Stimulated activated CD4-positive, alpha-beta T cell treated with anti-CD3 and anti-CD28 coated beads, Interleukin-15, amount 100 ng/mL, for 24 hours (primary cell): ENCODE measurements around the gene RAP1A.

Experiments used
- DNase-seq: peaks from one replicate; pipeline ENCODE4 v3.0.0-alpha.2; 2020

Gene RAP1A

DNA sequence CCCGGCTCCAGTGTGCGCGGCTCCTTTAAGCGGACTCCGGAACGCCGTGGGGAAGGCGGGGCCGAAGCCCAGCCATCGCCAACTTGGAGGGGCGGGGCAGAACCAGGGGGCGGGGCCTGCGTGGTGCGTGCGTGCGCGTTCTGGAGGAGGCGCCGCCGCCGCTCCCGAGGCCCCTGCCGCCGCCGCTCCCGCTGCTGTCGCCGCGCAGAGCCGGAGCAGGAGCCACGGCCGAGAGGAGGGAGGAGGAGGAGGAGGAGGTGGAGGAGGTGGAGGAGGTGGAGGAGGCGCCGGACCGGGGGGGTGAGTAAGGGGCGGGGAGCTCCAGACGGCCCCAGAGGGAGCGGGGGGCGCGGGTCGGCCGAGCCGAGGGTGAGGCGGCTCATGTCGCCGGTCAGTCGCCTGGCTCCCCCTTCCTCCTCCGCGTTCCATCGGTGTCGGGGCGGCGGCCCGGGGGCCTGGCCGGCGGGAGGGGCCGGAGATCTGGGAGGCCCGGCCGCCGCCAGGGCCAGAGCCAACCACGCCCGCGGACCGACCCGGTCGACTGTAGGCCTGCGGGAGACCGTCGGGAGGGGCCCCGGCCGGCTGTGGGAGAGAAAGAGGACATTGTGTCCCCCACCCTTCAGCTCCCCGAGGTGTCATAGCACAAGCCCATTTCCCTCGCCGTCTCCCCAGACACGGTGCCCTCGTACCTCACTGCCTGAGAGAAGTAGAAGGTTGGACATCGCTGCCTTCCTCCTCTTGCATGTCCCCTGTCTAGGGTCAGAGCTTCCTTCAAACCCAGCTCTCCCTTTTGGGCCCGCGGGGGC lies at the start of gene RAP1A:
RAP1A (plus strand) TSS at position 155 of the 806 bp plus-strand sequence. CDS start 71,572 bp downstream, outside the sequence.
- DNase-seq = peak; percentile 97

DNA sequence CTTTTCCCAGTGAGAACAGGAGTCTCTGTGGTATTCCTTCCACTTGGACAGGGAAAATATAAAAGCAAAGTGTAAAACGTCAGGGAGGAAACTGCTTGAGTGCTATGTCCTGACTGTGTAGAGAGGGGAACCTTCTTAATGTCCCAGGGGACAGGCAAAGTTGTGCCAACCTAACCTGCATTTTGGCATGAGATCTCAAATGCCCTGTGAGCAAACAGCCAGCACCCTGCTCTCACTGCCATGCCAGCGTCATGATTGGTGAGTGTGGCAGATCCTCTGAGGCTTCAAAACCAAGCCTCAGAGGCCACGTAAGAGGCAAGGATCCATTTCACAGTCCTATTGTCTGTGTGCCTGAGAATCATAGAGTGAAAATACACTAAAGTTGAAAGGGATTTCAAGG lies 49.7 kb upstream of the RAP1A start:
- DNase-seq = no peak

DNA sequence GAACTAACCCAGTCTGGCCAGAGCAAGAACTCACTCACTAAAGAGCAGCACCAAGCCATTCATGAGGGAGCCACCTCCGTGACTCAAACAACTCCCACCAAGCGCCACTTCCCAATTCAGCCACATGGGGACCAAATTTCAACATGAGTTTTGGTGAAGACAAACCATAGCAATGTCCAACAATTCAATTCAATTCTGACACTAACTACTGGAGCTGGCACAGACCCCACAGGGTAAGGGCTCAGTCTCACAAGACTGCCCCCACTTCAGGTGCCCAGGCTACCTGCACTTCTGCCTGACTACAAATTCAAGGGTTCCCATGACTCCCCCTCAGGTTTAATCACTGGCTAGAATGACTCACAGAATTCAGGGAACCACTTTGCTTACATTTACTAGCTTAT lies 48.8 kb upstream of the RAP1A start:
- DNase-seq = peak; percentile 49

DNA sequence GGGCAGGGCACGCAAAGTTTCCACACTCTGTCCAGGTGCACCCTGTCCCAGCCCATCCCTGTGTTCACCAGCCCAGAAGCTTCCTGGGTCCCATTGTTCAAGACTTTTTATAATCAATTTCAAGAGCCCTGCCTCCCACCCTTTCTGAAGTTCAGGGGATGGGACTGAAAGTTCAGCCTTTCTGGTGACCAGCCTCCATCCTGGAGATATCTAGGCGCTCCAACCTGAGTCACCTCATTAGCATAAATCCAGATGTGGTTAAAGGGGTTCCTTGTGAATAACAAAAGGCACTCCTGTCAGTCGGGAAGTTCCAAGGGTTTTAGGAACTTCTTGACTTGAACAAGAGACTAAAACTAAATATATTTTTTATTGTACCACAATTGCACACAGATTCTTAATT lies 48.4 kb upstream of the RAP1A start:
- no peak for DNase-seq

DNA sequence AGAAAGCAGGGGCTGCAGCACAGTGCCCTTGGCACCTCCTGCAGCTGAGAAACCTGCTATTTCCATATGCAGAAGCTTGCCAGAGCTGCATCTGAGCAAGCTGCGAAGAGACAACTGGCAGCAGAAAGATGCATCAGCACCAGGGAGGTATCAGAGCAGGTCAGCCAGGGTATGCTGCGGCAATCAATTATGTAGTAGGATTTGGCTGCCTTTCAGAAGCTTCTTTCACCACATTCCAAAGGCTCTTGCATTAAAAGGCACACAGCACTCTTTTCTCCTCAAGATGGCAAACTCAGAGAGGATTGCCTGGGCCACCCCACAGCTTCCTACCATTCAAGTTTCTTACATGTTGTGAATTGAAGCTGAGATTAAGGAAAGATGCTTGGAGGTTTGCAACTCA lies 47.6 kb upstream of the RAP1A start:
- DNase-seq = no peak

DNA sequence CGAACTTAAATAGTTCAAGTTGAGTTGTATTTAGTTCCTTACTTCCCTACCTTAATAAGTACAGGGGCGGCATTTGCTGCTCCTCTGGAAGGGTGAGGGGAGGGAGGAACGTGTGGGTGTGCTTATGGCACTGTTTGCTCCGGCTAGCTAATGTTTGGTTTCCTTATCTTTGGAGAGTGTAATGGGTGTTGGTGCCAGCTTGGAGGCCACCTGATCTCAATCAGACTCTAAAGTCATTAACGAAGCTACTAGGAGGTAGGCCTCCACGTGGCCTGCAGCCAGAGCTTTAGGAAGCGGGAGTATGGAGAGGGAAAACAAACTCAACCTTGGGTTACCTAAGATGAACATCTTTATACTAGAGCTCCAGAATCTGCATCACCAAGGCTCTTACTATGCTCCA lies 43.0 kb upstream of the RAP1A start:
- no peak for DNase-seq

DNA sequence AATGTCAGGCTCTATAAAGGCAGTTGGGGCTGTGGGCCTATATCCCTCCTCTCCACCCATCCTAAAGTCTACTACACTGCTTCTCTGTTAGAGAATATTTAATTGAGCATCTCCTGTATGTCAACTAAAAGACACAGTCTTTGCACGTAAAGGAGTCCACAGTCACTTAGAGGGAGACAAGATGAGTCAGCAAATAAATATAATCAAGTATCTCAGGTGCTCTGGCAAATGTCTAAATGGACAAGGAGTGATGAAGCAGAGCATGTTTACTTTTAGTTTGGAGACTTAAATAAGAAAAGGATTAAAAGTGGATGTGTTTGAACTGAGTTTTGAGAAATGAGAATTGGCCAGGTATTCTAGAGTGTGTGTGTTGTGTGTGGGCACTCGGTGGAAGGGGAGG lies 41.8 kb upstream of the RAP1A start:
- DNase-seq = no peak

DNA sequence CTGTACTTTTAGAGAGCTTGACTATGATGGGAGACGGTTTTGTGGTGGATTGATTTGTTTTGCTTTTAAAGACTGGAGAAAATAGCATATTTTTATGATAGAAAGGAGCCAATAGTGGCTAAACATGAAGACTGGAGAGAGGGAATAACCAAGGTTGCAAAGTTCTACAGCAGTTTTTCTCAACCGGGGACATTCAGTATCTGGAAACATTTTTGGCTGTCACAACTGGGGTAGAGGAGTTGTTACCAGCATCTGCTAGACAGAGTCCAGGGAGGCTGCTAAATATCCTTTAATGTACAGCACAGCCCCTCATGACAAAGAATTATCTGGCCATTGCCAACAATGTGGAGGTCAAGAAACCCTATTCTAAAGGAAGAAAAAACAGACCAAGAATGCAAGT lies 38.4 kb upstream of the RAP1A start:
- no peak for DNase-seq

DNA sequence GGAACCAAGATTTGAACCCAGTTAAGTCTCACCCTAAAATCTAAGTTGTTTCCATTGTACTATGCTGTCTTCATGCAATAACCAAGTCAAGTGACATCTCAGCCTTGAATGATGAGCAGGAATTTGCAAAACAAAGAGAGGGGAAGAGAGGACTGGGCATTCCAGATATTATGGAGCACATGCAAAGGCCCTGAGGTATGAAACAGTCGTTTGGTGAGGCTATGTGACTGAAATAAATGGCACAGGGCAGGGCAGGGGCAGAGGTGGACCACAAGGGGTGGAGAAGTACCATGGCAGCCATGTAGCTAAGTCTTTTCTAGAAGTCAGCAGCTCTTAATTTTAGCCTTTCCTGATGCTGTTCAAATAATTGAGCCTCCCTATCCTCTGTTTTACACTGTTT lies 37.6 kb upstream of the RAP1A start:
- DNase-seq = no peak

DNA sequence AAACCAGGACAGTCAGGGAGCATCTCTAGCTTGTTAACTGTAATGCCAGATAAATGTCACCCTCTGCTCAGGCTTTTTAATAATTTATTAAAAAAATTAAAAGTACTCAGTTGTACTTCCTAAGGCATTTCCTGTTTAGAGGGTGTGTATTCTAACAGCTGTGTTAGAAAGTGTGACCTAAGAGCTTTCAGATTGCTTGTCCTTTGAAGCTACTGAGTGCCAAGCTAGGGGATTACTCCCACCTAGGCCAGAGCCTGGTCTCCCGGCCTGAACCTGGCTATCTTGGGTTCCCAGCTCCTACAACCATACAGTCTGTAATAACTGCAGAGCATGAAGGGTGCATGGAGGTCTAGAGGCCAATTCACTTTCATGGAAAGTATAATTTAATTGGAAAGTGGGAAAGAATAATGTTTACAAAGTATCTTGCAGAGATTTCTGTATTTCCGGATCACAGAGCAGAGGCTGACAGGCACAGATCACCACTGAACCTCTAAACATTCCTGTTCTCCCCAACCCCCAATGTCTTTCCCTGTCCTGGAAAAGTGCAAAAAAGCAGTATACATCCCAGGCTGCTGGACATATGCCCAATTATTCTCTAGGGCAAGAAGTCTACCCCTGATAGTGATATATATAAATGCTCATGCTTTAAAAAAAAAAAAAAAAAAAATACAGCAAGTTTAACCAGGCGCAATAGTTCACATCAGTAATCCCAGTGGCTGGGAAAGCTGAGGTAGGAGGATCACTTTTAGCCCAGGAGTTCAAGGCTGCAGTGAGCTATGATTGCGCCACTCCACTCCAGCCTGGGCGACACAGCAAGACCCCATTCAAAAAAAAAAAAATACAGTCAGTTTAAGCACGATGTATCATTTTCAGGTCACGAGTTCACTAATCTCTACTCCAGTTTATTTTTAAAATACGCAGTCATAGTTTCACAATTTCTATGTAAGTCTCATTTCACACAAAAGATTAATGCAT lies 36.7 kb upstream of the RAP1A start:
- no peak for DNase-seq

DNA sequence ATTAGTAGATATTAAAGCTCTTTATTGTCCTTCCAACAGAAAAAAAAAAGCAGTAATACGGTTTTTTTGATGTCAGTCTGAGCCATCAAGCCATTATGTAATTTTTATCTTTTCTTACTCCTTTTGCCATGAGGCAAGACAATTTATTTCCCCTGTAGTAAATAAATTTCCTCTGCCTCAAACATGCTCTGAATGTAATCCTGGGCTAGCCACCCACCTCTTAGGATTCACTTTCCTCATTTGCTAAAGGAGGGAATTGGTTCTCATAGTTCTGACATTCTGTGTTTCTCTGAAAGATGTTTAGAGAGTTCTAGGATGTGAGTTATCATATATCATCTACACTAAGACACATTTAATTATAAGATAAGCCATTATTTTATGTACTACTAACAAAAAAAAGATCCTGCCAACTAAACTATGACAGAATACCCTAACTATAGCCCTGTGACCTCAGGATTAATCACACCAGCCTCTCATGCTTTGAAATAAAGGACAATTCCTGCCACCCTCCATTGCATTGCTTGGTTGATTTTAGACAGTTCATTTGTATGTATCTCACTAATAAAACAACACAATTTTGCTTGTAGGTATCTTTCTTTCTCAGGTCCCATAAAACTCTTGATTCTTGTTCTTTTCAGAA lies 34.0 kb upstream of the RAP1A start:
- no peak for DNase-seq

DNA sequence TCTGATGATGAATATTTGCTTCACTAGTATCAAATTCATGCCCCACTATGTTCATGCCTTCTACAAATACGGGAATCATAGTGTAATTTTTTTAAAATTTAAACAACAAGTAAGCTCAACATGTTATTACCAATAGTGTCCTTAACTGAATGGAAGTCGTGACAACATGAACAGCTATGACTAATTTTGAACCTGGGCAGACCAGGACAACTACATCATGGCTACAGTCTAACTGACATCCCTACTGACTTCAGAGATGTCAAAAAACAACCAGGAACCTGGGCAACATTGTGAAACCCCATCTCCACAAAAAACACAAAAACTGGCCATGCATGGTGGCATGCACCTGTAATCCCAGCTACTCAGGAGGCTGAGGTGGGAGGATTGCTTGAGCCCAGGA lies 33.5 kb upstream of the RAP1A start:
- DNase-seq = no peak

DNA sequence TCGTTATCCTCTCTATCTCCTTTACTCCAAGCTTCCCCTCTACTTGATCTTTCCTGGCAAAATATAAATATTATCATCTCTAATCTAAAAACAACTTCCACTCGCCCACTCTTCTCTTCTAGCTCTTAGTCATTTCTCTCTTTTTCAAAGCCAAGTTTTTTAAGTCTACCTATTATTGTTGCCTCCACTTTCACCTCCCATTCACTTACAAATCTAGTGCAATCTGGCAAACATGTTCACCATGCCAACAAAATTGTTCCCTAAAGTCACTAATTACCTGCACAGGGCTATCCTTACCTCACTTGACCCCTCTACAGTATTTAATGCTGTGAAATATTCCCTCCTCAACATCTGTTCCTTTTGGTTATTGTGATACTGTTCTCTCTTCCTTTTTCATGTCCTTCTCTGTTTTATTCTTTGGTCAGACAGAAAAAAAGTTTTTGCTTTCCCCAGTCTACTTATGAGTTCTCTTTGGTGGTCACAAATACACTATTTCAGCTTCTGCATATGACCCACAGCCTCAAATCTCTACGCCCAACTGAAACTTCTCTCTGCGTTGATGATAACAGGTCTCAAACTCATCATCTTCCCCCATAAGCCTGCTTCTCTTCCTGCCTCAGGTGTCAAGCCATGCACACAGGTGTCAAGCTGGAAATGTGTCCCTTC lies 31.9 kb upstream of the RAP1A start:
- DNase-seq = no peak

DNA sequence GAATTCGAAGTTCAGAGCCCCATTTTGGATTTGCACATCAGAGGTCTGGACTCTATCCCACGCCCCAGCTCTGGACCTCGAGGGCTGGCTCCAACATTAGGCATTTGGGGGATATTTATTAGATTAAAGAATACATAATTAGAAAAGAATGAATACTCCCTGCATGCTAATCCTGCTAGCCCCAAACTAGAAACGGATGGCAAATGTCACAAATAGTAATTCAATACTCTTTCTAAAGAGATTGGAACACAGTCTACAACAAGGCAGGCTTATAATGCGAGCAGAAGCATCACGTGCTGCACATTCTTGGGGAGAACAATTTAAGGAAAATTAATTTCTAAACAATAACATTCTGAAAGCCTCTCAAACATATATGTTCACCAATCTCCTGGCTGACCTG lies 27.7 kb upstream of the RAP1A start:
- no peak for DNase-seq

DNA sequence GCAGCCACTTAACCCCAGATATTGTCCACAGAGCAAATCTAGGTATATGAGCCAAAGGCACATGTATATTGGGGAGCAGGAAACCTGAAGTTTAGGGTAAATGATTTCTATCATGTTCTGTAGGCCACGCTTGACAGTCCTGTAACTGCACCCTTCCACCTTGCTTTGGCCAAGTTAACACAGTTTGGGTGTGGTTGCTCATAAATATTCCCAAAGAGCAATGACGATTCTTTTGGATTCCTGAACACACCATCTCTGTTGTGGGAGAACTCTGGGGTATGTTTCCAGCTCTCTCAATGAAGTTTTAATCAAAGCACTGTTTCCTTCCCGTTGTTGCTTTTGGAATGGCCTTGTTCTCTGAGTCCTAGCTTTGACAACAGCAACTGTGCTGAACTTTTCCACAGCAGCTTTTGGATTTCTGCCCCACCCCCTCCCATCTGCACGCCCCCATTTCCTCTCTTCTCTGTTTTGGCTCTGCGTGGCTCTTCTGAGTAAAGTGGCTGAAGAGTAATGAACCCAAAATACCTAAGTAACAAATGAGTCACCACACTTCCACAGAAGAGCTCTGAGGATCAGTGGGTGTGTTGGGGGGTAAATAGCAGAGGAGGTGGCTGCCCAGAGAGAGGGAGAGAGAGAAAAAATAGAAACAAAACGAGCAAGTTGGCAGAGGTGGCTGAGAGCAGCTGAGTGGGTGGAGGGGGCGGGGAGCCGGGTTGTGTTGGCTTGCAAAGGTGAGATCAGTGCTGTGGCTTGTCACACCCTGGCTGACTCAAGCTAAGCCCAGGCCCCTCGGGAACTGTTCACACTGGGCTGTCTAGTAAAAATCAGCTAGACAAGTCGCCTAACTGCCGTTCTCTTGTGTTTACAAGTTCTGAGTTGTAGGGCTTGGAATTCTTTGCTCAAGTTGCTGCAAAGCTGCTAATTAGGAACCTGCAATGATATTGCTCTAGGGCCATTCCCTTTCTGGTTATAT lies 26.9 kb upstream of the RAP1A start:
- DNase-seq = peak; percentile 98

DNA sequence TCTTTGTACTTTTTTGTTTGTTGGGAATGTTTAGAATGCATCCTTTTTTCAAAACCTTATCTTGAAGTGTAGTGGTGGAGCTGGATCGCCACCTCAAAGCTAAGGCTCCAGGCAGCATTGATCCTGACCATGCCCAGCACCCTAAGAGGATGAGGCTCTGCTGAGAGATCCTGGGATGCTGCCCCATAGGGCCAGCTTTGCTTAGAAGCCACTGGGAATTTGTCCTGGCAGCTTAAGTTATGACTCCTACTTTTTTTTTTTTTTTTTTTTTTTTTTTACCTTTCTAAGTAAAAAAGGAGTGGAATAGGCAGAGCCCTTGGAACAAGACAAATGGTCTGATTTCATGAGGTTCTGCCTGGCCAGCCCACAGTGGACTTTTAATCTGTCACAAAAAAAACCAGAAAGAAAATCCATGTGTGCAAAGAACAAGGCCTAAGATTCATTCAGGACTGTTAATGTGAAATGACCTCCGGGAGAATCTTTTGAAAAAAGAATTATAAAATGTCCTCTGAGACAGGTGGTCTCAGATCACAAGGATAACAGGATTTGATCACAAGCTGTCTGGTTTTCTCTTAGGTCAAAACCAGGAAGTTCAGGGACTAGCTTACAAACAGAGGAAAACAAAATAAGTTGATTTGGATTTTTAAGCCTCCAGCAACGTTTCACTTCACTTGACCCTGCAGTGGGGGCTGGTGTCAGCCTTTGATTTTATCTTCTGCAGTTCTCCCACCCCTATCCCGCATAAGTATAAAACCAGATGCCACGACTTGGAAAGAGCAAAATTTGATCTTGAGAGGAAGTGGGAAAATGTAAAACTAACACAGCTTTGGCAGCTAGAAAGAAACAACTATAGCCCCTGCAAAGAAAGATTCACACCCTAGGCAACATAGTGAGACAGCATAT lies 25.9 kb upstream of the RAP1A start:
- DNase-seq = no peak

DNA sequence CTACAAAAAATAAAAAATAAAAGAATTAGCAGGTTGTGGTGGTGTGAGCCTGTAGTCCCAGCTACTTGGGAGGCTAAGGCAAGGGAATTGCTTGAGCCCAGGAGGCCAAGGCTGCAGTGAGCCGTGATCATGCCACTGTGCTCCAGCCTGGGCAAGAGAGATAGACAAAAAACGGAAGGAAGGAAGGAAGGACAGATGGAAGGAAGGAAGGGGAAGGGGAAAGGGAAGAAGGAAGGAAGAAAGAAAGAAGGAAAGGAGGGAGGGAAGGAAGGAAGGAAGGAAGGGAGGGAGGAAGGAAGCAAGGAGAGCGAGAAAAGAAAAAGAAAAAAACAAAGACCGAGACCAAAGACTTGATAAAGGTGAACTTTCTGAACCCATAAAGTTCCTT lies 25.3 kb upstream of the RAP1A start:
- no peak for DNase-seq

DNA sequence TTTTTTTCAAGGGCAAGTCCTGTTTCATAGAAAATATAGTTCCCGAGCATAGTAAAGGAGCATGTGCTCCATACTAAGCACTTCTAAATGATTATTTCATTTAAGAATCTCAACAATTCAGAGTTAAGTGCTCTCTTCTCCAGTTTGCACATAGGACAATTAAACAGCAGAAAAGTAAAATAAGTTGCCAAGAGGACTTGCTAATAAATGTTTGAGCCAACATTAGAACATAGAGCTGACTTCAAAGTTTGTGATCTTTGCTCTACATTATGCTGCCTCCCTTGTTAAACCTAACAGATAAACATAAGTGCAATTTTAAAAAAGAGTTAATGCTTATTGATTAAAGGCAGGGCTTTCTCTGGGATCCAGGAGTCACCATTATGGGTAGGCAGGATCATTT lies 23.8 kb upstream of the RAP1A start:
- no peak for DNase-seq

DNA sequence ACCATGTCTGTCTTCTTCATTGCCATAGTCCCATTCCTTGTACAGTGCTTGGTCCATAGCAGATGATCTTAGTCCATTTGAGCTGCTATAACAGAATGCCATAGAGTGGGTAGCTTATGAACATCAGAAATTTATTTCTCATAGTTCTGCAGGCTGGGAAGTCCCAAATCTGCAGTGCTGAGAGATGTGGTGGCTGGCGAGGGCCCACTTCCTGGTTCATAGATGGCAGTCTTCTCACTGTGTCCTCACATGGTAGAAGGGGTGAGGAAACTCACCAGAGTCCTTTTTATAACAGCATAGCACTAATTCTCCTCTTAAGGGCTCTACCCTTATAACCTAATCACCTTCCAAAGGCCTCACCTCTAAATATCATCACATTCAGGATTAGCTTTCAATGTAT lies 23.1 kb upstream of the RAP1A start:
- DNase-seq = peak; percentile 65

DNA sequence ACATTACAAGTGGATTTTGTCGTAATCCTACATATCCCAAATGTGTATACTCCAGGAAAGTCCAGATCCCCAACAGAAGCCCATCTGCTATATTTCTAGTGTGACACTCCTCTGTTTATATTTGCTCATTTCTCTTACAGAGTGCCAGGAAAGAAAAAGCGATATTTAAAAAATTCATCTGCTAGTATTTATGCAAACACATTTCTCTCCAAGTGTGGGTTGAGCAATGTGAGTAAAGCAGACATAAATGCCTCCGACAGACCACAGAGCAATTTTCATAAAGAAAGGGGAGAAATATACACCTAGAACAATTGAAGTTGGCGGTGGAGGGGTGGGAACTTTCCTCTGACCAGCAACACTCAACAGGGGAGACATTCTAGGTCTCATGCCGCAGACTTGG lies 22.2 kb upstream of the RAP1A start:
- no peak for DNase-seq

DNA sequence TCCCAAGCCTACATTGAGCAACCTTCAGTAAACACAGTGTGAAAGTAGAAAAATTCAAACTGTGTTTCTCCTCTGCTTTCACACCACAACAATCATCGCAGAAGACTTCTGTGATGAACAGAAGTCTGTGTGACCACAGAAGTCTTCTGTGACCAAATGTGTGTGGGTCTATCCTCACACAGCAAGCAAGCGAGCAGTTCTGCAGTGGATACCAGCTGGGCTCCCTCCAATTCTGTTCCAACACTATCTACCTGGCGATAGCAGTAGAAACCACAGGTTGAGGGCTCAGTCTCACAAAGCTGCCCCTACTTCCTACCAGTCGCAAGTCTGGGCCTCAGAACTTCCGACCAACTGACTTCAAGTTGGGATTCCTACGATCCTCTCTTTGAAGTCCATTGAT lies 21.0 kb upstream of the RAP1A start:
- DNase-seq = peak; percentile 30
